Stimulated activated CD8-positive, alpha-beta memory T cell treated with anti-CD3 and anti-CD28 coated beads, Interleukin-7, amount 100 ng/mL, for 4 hours (primary cell): ENCODE data around the gene PSMD14.
"Not testable (repeated sequence)": the region's sequence is repeated elsewhere in the genome, so short reads cannot be mapped to it uniquely, and the experiment has no call there.

Source experiments
- DNase-seq, 2 donors: peaks; one replicate each; pipeline ENCODE4 v3.0.0-alpha.2; 2020; ENCODE audit warnings: low read depth in 2 of 2

Gene PSMD14

GRCh38 chr2:161308178-161308955 is at the start of gene PSMD14:
Gene PSMD14 (plus strand): TSS chr2:161308425. CDS start chr2:161318826, 10,401 bp downstream.
- peak; percentile 85 to 86 for DNase-seq

GRCh38 chr2:161265874-161266273 is 42.4 kb upstream of the PSMD14 start:
- no peak for DNase-seq

- DNase-seq, result no peak
These were observed 39.1 kb upstream of the PSMD14 start for GRCh38 chr2:161269111-161269510.

- no peak for DNase-seq
These were observed 35.0 kb upstream of the PSMD14 start for GRCh38 chr2:161273038-161273760.

GRCh38 chr2:161278564-161279229 is 29.5 kb upstream of the PSMD14 start:
- DNase-seq, result not testable (repeated sequence)

GRCh38 chr2:161279230-161279815 is 28.9 kb upstream of the PSMD14 start:
- DNase-seq, result not testable (repeated sequence)

GRCh38 chr2:161280906-161281323 is 27.3 kb upstream of the PSMD14 start:
- peak in 1 of 2 donors; percentile 18 for DNase-seq

GRCh38 chr2:161281615-161282310 is 26.5 kb upstream of the PSMD14 start:
- DNase-seq, result not testable (repeated sequence)

GRCh38 chr2:161282311-161282644 is 25.9 kb upstream of the PSMD14 start:
- not testable (repeated sequence) for DNase-seq

GRCh38 chr2:161283926-161284325 is 24.3 kb upstream of the PSMD14 start:
- no peak for DNase-seq

GRCh38 chr2:161303535-161304050 is 4.6 kb upstream of the PSMD14 start:
- no peak for DNase-seq

- DNase-seq, result no peak
These were observed 1.3 kb upstream of the PSMD14 start for GRCh38 chr2:161306919-161307318.

- DNase-seq, result no peak
These were observed 549 bp upstream of the PSMD14 start for GRCh38 chr2:161307676-161308075.

GRCh38 chr2:161312996-161313395 is 4.8 kb downstream of the PSMD14 start:
- no peak for DNase-seq

- DNase-seq, result no peak
These were observed 7.2 kb downstream of the PSMD14 start for GRCh38 chr2:161315380-161315779.

- no peak for DNase-seq
These were observed 8.5 kb downstream of the PSMD14 start for GRCh38 chr2:161316701-161317100.

- no peak for DNase-seq
These were observed 13.9 kb downstream of the PSMD14 start for GRCh38 chr2:161321944-161322648.

GRCh38 chr2:161324876-161325275 is 16.7 kb downstream of the PSMD14 start:
- no peak for DNase-seq

- DNase-seq, result no peak
These were observed 19.4 kb downstream of the PSMD14 start for GRCh38 chr2:161327582-161327981.

- no peak for DNase-seq
These were observed 24.2 kb downstream of the PSMD14 start for GRCh38 chr2:161332371-161332967.
